ENCODE measurements around the gene SUFU.
"Not testable (repeated sequence)": the region's sequence is repeated elsewhere in the genome, so short reads cannot be mapped to it uniquely, and the experiment has no call there.

Gene SUFU

DNA sequence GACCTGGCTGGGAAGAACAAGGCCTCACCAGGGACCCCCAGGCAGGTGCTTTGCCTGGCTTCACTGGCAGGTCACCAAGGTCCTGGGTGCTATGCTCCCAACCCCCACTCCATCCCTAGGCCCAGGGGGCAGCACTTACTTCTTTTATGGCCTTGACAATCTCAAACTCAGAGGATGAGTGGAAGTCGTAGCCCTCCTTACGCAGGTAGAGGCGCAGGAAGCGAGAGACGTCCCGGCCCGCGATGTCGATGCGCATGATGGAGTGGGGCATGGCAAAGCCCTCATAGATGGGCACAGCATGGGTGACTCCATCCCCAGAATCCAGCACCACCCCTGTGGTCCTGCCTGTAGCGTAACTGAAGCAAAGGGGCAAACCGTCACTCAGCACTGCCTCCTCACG, 19.8 kb upstream of the SUFU start:
- no peak for DNase-seq

DNA sequence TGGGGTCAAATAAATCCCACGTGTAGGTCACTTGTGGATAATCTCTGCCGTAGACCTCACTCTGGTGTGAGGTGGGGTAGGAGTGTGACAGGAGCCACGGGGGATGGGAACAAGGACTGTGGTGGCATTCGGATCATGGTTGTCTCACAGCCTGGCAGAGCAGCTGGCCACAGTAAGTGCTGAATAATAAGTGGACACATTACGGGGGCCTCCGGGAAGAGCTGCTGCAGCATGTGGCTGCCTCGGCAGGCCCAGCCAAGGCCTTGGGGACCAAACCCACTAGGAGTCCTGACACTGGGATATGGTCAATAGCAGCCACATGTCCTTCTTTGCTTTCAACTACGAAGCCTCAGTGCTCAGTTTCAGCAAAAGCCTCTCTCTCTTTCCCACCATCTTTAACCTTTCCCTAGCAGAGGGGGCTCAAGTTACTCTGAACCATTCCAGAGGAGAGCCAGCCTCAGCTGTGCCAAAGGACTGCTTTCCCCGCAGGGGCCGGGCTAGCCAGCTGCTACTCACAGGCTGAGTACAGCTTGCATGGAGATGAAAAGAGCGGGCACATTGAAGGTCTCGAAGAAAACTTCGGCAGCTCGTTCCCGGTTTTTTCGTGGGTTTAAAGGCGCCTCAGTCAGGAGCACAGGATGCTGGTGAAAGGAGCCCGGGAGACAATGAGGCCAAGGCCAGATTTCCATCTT, 18.5 kb upstream of the SUFU start:
- DNase-seq: no peak

DNA sequence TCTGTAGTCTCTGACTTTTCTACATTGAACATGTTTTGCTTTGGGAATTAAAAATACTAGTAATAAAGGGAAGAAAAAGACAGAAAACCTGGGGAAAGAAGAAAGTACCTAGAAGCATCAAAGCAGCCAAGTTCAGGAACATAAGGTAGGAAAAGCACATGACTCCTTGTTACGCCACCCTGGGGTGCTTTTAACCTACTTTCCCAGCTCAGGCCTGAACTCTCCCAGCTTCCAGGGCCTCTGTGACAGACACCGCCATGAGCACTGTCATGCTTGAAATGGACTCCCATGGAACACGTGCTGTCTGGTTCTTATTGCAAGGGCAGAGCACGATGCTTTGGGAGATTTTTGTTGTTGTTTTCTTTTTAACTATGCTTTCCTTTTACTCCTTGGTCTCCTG, 12.6 kb upstream of the SUFU start:
- no peak for DNase-seq

DNA sequence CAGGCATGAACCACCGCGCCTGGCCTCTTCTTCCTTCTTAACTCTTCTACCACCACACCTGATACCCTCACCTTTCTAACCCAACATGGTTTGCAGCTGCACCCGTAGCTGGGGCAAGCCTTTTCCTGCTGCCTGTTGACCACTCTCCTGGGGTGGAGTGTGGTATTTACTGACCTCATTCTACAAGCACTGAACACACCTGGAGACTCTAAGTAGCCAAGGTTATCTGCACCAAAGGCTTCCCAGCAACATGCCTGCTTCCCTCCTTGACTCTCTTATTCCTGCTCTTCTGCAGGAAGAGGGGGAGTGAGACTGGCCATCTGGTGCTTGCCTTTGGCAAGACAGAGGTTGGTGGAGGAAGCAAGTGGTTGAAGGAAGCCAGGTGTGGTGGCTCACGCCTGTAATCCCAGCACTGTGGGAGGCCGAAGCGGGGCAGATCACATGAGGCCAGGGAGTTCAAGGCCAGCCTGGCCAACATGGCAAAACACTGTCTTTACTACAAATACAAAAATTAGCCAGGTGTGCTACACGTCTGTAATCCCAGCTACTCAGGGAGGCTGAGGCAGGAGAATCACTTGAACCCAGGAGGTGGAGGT, 11.3 kb upstream of the SUFU start:
- peak; percentile 68 for DNase-seq

DNA sequence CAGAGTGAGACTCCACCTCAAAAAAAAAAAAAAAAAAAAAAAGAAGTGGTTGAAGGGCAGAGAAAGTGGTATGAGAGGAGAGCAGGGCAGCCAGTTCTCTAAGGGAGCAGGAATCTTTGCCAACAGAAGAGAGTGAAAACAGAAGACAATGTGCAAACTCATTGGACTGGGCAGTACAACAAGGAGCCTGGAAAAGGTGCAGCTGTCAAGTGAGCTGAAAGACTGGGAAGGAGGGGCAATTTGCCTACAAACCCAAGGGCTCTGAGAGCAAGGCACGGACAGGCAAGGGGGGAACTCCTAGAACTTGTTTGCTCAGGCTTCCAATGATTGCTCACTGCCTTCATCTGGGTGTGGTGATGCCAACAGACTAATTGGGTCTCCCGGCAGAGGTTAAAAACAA, 10.8 kb upstream of the SUFU start:
- DNase-seq: peak; percentile 71

DNA sequence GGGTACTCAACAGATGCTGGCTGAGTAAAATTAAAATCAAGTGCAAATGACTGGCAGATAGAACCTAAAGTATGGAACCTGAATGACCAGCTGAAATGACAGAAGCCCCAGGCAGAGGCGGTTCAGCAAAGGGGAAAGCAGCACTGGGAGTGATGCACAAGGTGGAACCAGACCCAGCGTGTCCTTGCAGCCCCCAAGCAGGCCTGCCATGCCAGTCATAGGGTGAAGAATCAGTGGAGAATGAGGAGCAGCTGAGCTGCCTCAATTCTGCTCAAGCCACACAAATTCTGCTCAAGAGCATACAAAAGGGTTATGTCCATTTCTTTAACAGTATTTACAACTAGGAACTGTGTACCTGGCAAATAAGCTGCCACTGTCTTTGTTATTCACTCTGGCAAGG, 10.0 kb upstream of the SUFU start:
- no peak for DNase-seq

DNA sequence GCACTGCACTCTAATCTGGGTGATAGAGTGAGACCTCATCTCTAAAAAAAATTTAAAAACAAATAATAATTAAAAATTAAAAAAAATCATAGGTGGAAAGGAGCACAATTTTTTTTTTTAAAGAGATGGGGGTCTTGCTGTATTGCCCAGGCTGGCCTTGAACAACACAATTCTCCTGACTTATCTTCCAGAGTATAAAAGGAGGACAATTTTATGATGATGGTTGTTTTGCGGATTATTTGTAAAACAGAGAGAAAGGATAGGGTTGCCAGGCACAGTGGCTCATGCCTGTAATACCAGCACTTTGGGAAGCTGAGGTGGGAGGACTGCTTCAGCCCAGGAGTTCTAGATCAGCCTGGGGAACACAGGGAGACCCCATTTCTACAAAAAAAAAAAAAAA, 6.2 kb upstream of the SUFU start:
- DNase-seq: no peak

DNA sequence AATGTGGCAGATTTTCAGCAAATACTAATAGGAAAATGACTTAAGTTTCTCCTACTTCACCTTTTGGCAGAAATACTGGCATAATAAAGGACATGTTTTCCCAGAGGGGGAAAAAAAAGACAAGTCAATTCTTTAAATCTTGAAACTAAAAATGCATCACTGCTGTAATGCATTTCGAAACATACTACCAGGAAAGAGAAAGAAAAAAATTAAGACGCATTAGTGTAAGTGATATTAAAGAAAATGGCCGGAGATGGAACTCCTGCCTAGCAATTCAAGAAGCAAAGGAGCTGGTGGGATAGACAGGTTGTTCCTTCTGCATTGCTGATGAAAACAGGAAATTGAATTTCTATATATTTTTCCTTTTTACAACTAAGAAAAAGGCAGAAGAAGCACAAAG, 4.4 kb upstream of the SUFU start:
- DNase-seq: no peak

DNA sequence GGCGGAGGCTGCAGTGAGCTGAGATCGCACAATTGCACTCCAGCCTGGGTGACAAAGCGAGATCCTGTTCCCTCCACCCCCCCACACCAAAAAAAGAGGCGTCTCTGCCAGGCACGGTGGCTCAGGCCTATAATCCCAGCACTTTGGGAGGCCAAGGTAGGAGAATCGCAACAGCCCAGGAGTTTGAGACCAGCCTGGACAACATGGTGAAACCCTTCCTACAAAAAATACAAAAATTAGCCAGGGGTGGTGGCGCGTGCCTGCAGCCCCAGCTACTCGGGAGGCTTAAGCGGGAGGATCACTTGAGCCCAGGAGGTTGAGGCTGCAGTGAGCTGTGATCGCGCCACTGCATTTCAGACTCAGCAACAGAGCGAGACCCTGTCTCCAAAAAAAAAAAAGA, 3.1 kb upstream of the SUFU start:
- not testable (repeated sequence) for DNase-seq

DNA sequence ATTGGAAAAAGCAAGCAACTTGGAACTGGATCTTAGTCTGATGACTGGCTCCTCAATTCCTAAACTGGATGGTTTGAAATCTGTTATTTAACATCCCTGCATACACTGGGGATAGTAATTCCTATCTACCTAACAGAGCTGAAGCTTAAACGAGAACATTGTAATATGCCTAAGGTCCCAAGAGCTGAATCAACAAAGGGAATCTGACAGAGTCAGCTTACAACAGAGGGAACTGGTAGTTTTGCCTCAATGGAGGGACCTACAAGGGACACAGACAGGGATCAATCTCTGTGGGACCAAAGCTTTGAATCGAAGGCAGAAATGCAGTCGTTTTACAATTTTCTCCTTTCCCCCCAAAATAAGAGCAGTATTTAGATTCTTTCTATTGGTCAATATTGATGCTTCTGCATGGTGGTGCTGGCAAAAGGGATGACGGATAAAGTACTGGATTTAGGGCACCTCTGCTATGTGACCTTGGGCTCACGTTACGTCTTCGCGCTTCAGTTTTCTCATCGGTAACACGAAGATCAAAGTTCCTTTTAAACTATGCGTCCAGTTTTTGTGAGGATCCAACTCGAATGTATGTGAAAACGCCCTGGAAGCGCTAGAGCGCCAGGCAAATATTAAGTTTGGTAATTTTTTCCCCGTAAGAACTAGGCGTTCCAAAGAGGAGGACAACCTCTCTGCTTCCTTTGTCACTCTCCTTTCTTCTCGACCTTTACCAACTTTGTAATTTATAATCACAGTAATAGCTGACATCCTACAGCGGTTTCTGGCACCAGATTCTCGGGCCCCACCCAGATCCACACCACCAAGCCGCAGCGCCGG, 2.4 kb upstream of the SUFU start:
- DNase-seq: no peak

DNA sequence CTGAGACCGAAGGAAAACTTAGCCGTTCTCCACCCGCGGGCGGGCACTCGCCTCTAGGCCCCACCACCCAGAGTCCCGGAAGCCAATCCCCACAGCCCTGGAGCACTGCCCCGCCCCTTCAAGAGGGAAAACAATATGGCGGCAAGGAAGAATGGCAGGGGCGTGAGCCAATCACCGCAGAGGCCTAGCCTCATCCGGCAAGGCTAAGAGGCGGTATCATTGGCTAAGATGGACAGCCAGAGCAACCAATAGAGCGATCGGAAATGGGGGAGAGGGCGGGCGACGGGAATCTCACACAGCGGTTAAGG, 1.8 kb upstream of the SUFU start:
- DNase-seq: peak; percentile 96

DNA sequence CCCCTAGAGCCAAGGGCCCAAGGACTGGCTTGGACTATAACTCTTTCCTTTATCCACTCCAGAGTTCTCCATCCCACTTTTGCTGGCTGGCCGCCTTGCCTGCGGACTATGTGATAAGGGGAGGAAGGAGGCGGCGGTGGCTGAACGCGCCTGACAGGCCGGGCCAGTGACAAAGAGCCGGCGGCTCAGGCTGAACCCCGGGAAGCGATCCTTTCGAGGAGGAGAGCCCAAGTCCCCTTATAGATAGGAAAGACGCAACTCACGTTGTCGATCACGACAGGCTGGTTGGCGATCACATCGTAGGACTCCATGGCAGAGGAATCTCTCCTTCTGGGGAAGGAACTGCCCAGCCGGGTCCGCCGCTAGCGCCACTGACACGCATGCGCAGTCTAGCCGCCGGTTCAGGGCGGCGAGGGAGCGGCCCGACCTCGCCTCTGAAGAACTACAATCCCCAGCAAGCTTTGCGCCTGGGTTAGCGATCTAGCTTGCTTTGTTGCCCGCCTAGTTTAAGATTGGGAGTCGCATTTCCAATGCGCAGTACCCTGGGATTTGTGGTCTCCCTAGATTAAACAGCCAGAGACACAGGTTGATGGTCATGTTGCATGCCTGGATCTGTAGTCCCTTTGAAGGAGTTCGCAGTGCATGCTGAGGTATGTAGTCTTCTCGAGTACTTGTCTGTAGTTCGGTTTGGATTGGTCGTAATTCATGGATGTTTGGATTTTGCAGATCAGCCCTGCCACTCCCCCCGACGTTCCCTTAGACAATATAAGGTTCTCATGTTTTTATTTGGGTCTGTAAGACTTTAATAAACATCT, 1.2 kb upstream of the SUFU start, which contains the start of gene ACTR1A:
ACTR1A (minus strand) TSS at position 376 of the 815 bp plus-strand sequence; CDS start at position 311, 65 bp downstream.
- peak; percentile 97 for DNase-seq

DNA sequence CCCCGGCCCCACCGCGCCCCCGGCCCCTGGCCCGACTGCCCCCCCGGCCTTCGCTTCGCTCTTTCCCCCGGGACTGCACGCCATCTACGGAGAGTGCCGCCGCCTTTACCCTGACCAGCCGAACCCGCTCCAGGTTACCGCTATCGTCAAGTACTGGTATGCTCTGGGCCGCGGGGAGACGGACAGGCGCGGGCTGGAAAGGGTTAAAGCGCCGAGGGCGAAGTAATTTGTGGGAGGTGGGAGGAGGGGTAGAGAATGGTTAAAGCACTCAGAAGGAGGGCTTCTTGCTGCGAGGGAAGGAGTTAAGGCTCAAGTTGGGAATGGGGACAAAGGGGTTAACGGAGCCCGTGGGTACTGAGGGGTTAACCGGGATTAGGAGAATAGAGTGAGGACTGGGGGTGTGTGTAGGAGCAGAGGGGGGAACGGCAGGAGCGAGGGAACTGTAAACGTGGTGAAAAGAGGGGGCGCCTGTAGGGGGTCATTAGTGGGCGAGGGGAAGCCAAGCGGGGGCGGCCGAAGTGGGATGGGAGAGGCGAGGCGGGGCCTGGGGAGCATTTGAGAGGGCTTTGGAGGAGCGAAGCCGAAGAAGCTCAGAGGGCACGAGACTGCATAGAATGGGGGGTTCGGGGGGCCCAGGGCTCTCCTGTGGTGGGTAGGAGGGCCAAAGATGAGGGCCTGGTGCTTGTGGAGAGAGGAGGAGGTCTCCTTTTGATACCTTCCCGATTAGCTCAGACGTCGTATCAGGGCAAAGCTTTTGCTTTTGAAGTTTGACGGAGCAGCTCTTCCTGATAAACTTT, 605 bp downstream of the SUFU start:
- peak; percentile 52 for DNase-seq

DNA sequence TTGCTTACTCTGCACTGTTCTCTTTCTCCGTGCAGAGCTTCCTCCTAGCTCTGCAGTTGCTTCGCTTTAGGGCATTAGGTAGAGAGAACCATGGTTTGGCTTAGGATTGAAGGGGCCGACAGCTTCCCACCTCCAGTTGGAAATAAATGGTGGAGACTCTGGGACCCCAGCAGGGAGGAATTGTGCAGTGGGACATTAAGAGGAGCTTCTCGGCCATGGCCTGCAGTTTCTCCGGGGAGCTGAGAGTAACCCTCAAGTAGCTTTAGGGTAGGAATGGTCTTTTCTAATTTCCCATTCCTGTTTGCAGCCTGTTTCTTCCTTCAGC, 1.2 kb downstream of the SUFU start:
- no peak for DNase-seq

DNA sequence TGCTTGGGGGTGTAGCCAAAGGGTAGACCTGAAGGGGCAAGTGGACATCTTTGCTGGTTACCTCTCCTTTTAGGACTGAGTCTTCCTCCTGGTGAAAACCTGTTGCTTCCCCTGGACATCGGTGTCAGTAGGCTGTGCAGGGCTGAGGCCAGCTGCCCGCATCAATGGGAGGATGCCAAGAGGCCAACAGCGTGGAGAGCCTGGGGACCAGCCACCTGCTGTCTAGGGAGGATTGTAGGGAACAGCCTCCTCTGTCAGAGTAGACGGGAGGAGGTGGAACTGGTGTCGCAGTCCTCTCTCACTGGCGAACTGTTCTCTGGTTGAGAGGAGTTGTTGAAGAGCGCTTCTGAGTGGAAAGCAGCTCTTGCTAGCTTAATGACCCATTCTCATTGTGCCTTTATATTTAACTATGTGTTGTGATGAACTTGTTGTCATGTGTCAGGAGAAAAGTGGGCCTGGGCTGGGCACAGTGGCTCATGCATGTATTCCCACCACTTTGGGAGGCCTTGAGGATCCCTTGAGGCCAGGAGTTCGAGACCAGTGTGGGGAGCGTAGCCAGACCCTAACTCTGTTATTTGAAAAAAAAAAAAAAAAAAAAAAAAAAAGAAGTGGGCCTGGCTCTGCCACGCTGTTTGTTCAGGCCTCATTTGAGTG, 1.8 kb downstream of the SUFU start:
- no peak for DNase-seq

DNA sequence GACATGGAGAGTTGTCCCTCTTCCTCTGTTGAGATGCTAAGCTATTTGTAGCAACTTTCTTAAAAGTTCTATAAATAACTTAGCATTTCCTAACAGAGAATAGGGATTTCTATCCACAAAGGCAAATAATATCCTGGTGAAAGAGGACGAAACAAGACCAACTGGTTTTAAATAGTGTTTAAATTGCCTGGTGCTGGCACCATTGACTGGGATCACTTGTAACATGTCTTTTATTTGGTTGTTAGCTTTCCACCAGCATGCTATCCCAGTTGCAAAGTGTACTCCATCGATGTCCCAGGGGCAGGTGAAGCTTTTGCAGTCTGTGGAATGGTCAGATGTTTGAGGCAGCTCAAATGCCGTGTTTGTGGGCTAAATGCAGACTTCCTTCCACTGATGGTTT, 3.7 kb downstream of the SUFU start:
- DNase-seq: no peak

DNA sequence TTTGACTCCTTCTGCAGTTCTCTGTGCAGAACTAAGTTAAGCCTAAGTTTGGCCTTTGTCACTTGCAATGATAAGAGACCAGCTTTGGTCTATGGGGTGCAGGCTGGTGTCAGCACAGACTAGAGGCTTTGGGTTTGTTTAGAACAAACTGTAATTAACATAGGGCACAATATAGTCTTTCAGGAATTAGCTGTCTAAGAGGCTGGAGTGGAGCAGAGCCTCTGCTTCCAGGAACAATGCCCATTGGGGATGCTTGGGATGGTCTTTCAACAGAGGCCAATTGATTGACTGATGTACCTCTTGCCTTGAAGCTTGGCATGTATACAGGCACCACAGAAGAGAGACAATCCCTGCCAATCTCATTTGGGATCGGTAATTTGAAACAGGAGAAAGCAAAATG, 4.7 kb downstream of the SUFU start:
- DNase-seq: no peak

DNA sequence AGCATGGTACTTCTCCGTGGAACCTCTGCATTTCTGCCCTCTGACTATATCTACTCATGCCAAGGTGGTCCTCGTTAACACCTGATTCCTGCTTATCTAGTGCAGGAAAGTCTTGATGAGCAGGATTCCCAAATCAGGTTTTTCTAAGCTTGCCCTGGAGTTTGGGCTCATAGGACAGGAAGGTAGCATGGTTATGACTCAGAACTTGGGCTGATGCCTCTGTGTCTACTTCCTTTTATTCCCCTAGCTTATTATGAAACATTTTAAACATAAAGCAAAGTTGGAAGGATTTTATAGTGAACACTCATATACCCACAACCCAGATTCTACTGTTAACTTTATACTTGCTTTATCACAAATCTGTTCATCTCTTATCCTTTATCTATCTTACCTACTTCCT, 5.6 kb downstream of the SUFU start:
- DNase-seq: no peak

DNA sequence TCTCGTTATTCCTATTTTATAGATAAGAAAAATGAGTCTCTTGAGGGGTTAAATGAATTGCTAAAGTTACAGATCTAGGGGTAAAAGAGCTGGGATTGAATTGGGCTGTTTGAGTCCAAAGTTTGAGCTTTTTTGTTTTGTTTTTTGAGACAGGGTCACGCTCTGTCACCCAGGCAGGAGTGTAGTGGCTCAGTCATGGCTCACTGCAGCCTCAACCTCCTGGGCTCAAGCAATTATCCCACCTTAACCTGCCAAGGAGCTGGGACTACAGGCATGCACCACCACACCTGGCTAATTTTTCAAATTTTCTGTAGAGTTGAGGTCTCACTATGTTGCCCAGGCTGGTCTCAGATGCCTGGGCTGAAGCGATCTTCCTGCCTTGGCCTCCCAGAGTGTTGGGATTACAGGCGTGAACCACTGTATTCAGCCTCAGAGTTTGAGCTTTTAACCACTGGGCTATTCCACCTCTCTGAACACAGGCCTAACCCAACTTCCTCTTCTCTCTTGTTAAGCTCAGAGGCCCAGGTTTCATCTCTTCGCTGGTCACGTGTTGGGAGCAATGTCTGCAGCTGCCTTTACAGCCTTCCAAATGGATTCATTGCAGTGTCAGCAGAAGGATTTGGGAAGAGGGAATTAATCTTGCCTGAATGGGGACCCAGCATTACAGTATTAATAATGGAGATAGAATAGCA, 8.0 kb downstream of the SUFU start:
- no peak for DNase-seq

DNA sequence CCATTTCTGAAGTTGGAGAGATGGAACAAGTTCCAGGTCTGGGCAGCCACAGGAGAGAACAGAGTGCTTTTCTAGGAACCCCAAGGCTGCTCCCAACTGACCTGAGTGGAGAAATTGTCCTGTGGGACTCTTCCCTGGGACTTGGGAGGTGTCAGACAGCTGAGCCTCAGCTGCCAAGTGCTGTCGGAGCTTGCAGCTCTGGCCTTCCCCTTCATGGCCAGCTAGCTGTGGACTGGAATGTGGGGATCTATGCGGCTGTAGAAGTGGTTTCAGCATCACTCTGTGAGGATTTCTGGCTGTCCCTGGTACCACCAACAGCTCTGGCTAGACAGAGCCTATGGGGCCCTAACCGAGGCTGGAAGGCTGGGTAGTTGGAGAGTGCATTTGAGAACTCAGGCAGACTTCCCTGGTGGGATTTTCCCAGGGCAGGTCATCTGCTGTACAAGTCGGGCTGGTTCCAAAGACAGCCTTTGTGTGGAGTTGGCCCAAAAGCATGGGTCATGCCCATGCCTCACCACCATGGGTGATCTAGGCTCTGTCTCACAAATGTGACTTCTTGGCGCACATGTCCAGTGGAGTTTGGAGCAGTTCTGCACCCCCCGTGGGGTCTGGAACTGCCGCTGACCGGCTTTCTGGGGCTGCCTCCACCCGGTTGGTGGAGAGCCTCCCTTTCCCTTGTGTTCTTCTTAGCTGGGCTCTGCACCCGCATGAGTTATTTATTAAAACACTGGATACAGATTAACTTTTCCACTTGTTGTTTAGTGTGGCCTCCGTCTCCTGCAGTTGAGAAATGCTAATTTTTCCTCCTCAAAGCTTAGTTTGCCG, 10.9 kb downstream of the SUFU start:
- DNase-seq: no peak

DNA sequence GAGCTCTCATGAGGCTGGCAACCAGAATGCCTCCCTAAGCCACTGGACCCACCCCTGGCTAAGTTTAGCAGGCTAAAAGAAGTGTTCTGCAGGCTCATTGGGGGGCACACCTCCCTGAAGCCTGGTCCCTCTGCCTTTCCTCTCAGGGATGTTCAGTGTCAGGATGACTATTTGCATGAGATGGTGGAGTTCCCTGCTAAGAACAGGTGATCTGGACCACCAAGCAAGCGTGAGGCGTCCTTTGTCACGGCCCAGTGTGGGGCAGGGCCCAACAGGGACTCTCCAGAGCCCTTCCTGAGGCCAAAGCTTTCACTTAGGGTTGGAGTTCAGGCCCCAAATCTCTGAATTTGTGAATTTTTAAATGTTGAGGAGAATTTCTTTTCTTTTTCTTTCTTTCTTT, 12.0 kb downstream of the SUFU start:
- DNase-seq: no peak

Measured in NCI-H69 (cell line).